Lower lobe of right lung (tissue), 2 donors: Measurements from ENCODE around the gene LOXL1. TPM values are rescaled to one million over a fixed set of nuclear protein-coding genes. Genes with fewer than 3 reads are reported as not detected.
A peak's percentile ranks its signal among the peaks of the same experiment; 100 is the strongest.

ENCODE experiments used
- ATAC-seq, 2 donors: fragments of 200-7000 bp; cut with Tn5 transposase; one replicate each; pipeline ENCODE4 v1.9.1; 2020 to 2022; ENCODE audit warnings: mild to moderate bottlenecking in 2 of 2, moderate library complexity in 2 of 2
- DNase-seq: peaks from one replicate; pipeline ENCODE4 v3.0.0-alpha.2; 2020
- H3K27ac ChIP-seq: fragments of 200-600 bp; one replicate; pipeline ENCODE4 v1.8.0; 2022
- H3K27me3 ChIP-seq: fragments of 200-600 bp; one replicate; pipeline ENCODE4 v1.8.0; 2022; ENCODE audit warnings: low read depth
- H3K36me3 ChIP-seq: fragments of 200-600 bp; one replicate; pipeline ENCODE4 v1.8.0; 2022; ENCODE audit warnings: mild to moderate bottlenecking
- H3K4me1 ChIP-seq: fragments of 200-600 bp; one replicate; pipeline ENCODE4 v1.8.0; 2022
- H3K4me3 ChIP-seq: fragments of 200-600 bp; one replicate; pipeline ENCODE4 v1.8.0; 2022; ENCODE audit warnings: mild to moderate bottlenecking
- H3K9me3 ChIP-seq: fragments of 200-600 bp; one replicate; pipeline ENCODE4 v1.8.0; 2022
- CTCF ChIP-seq: fragments of 200-600 bp; IDR thresholded peaks from one replicate; pipeline ENCODE4 v1.8.0; 2022; ENCODE audit warnings: antibody characterized with exemption, mild to moderate bottlenecking
- intact Hi-C: fragments of 100-400 bp; cut with DNase I; formaldehyde crosslinking; loops from one replicate; pipeline ENCODE4 v1.11.0; 2022
- total RNA-seq: library from RNA; stranded (reverse); fragmentation: NEBNext Ultra II Directional; extraction: Animal tissue kit (Norgen Biotek cat#: 25700); gene quantifications from one replicate; pipeline ENCODE4 v1.2.1, GENCODE V29; 2021
- donor health status: DM: no; HTN: yes; CAD: no; lungs with severe emphysema.

LOXL1 gene
- total RNA-seq, 1 donor from 2014 or later = 7.6 TPM

- DNase-seq (peak; percentile 6), ATAC-seq (no peak)
- Histone ChIP-seq H3K27ac (no peak overlapping the region), H3K4me1 (no peaks in the 10 kb centered on the region), H3K9me3 (no peaks in the 10 kb centered on the region), H3K4me3 (no peak overlapping the region), H3K36me3 (no peaks in the 10 kb centered on the region), H3K27me3 (no peaks in the 10 kb centered on the region)
- intact Hi-C loops = no loop called here
- TF ChIP-seq CTCF = no peak
These were observed 15.5 kb upstream of the LOXL1 start for GRCh38 chr15:73910522-73911303.

- DNase-seq (peak; percentile 16), ATAC-seq (no peak)
- no peaks in the 10 kb centered on the region for H3K9me3 ChIP-seq
- H3K4me3 ChIP-seq = no peak overlapping the region
- H3K36me3 ChIP-seq = no peaks in the 10 kb centered on the region
- H3K27ac ChIP-seq = no peak overlapping the region
- intact Hi-C loops = no loop called here
- H3K27me3 ChIP-seq = no peaks in the 10 kb centered on the region
- no peak for TF ChIP-seq CTCF
- no peaks in the 10 kb centered on the region for H3K4me1 ChIP-seq
These were observed 14.1 kb upstream of the LOXL1 start for GRCh38 chr15:73912030-73912596.

DNA sequence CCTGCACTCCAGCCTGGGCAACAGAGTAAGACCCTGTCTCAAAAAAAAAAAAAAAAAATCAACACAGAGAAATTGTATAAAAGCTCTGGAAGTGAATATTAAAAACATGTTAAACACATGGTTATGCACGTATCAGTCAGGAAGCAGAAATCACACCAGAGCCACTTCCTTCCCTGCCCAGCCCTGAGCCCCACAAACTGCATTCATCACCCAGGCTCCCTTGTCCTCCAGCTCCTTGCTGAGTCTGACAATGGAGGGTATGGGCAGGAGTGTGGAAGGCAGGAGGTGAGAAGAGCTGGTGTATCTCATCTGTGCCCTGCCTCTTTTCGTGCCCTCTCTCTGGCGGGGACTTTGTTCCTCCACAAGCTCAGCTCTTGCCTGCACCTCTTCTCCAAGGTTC, 12.1 kb upstream of the LOXL1 start:
- Histone ChIP-seq H3K27ac (no peak overlapping the region), H3K4me3 (no peak overlapping the region), H3K36me3 (no peaks in the 10 kb centered on the region), H3K9me3 (no peaks in the 10 kb centered on the region), H3K27me3 (no peaks in the 10 kb centered on the region), H3K4me1 (no peaks in the 10 kb centered on the region)
- no peak for TF ChIP-seq CTCF
- DNase-seq = peak; percentile 13
- intact Hi-C loops = no loop called here
- ATAC-seq = no peak

GRCh38 chr15:73915082-73915481, 11.2 kb upstream of the LOXL1 start:
- no peak for TF ChIP-seq CTCF
- DNase-seq (no peak), ATAC-seq (no peak)
- no peaks in the 10 kb centered on the region for H3K36me3 ChIP-seq
- intact Hi-C loops = no loop called here
- no peak overlapping the region for H3K4me3 ChIP-seq
- H3K4me1 ChIP-seq = no peaks in the 10 kb centered on the region
- no peaks in the 10 kb centered on the region for H3K27me3 ChIP-seq
- H3K9me3 ChIP-seq = no peaks in the 10 kb centered on the region
- H3K27ac ChIP-seq = no peak overlapping the region

GRCh38 chr15:73918784-73919183, 7.5 kb upstream of the LOXL1 start:
- Histone ChIP-seq H3K9me3 (no peaks in the 10 kb centered on the region), H3K4me3 (no peak overlapping the region), H3K36me3 (no peaks in the 10 kb centered on the region), H3K27ac (no peak overlapping the region), H3K4me1 (peaks cover 22% of the 10 kb centered on the region), H3K27me3 (no peaks in the 10 kb centered on the region)
- intact Hi-C loops = no loop called here
- TF ChIP-seq CTCF = no peak
- no peak for DNase-seq
- ATAC-seq = no peak
